Activated CD4-positive, alpha-beta T cell treated with anti-CD3 and anti-CD28 coated beads for 1 hour (primary cell): ENCODE data around the gene NEFH.

Experiments used
- DNase-seq: peaks from one replicate; pipeline ENCODE4 v3.0.0-alpha.2; 2020

The NEFH gene

GRCh38 chr22:29509815-29510214, 29.8 kb downstream of the NEFH start:
- DNase-seq = no peak

GRCh38 chr22:29510542-29510941, 30.5 kb downstream of the NEFH start:
- DNase-seq = no peak

GRCh38 chr22:29511126-29511862, 31.3 kb downstream of the NEFH start:
- DNase-seq = no peak

GRCh38 chr22:29512031-29512430, 32.0 kb downstream of the NEFH start:
- no peak for DNase-seq

GRCh38 chr22:29517215-29517908, 37.3 kb downstream of the NEFH start:
- DNase-seq = no peak

- DNase-seq = no peak
These were observed 38.4 kb downstream of the NEFH start for GRCh38 chr22:29518427-29518826.

- DNase-seq = no peak
These were observed 40.0 kb downstream of the NEFH start for GRCh38 chr22:29519996-29520395.

- no peak for DNase-seq
These were observed 40.8 kb downstream of the NEFH start for GRCh38 chr22:29520851-29521250.

GRCh38 chr22:29521526-29521925, 41.5 kb downstream of the NEFH start:
- no peak for DNase-seq

GRCh38 chr22:29523761-29524160, 43.7 kb downstream of the NEFH start:
- no peak for DNase-seq

- DNase-seq = no peak
These were observed 44.6 kb downstream of the NEFH start for GRCh38 chr22:29524442-29525191.

GRCh38 chr22:29528144-29528543, 48.1 kb downstream of the NEFH start:
- no peak for DNase-seq

- no peak for DNase-seq
These were observed 50.7 kb downstream of the NEFH start for GRCh38 chr22:29530716-29531115.

GRCh38 chr22:29531419-29531818, 51.4 kb downstream of the NEFH start:
- no peak for DNase-seq

GRCh38 chr22:29536411-29536810, 56.4 kb downstream of the NEFH start:
- no peak for DNase-seq

GRCh38 chr22:29539105-29539504, 59.1 kb downstream of the NEFH start:
- DNase-seq = no peak
